Endodermal cell (in vitro differentiated cells): ENCODE results near the gene ZIM2. TPM values are rescaled to one million over a fixed set of nuclear protein-coding genes. Genes with fewer than 3 reads are reported as not detected.

Source experiments
- DNase-seq: peaks from one replicate; pipeline ENCODE4 v3.0.0-alpha.2; 2017
- H3K27ac ChIP-seq: 2 replicates; pipeline ENCODE4 v1.5.1; 2013; ENCODE audit warnings: mild to moderate bottlenecking, low read depth, low read length, moderate library complexity
- H3K27me3 ChIP-seq: 2 replicates; pipeline ENCODE4 v1.6.1; 2013; ENCODE audit warnings: mild to moderate bottlenecking, low read length, moderate library complexity; ENCODE audit not compliant: insufficient read depth, control insufficient read depth, poor library complexity, severe bottlenecking
- H3K36me3 ChIP-seq: 2 replicates; pipeline ENCODE4 v1.7.0; 2013; ENCODE audit warnings: mild to moderate bottlenecking, low read length, moderate library complexity; ENCODE audit not compliant: control insufficient read depth, insufficient read depth
- H3K4me1 ChIP-seq: one replicate; pipeline ENCODE4 v1.7.0; 2013; ENCODE audit warnings: low read length; ENCODE audit not compliant: control insufficient read depth, insufficient read depth
- H3K4me3 ChIP-seq: 2 replicates; pipeline ENCODE4 v1.5.1; 2013; ENCODE audit warnings: mild to moderate bottlenecking, low read length, moderate library complexity
- H3K9ac ChIP-seq: 2 replicates; pipeline ENCODE4 v1.6.1; 2013; ENCODE audit warnings: mild to moderate bottlenecking, low read length, moderate library complexity; ENCODE audit not compliant: poor library complexity, severe bottlenecking; ENCODE audit errors: extremely low read depth
- H3K9me3 ChIP-seq: 2 replicates; pipeline ENCODE4 v1.6.1; 2013; ENCODE audit warnings: mild to moderate bottlenecking, low read length, moderate library complexity; ENCODE audit not compliant: control insufficient read depth
- H3K27ac Mint-ChIP-seq: 2 replicates; pipeline ENCODE4 v1.8.0; 2020; ENCODE audit warnings: mixed read lengths
- H3K27me3 Mint-ChIP-seq: 2 replicates; pipeline ENCODE4 v1.8.0; 2021; ENCODE audit warnings: mild to moderate bottlenecking, mixed read lengths; ENCODE audit not compliant: insufficient read depth
- H3K36me3 Mint-ChIP-seq: 2 replicates; pipeline ENCODE4 v1.8.0; 2020; ENCODE audit warnings: low read depth, mixed read lengths
- H3K4me1 Mint-ChIP-seq: 2 replicates; pipeline ENCODE4 v1.8.0; 2020; ENCODE audit warnings: mixed read lengths
- H3K4me3 Mint-ChIP-seq: 2 replicates; pipeline ENCODE4 v1.8.0; 2020; ENCODE audit warnings: mild to moderate bottlenecking, moderate library complexity, mixed read lengths
- H3K9me3 Mint-ChIP-seq: 2 replicates; pipeline ENCODE4 v1.8.0; 2020; ENCODE audit warnings: mild to moderate bottlenecking, mixed read lengths
- CTCF ChIP-seq: fragments of 200-600 bp; sonication (generic); conservative IDR thresholded peaks from 2 replicates; pipeline ENCODE4 v1.5.0; 2021; ENCODE audit warnings: antibody characterized with exemption, mild to moderate bottlenecking
- WGBS, 2 experiments: methylation state at CpG; one replicate each; pipeline versions ENCODE4 v1.1.5 to v1.1.7; 2013; ENCODE audit warnings: missing lambda C conversion rate in 2 of 2, mixed read lengths in 1 of 2; ENCODE audit not compliant: insufficient coverage in 1 of 2, insufficient read length in 1 of 2; 5-methylcytosine and 5-hydroxymethylcytosine counted together
- total RNA-seq, 2 donors: library from RNA; stranded (reverse); fragmentation: NEBNext Ultra II Directional in 1 of 2; extraction: Animal tissue kit (Norgen Biotek cat#: 25700) in 1 of 2; gene quantifications; 2 replicates in 1 of 2; 3 replicates in 1 of 2; pipeline ENCODE4 v1.2.1, GENCODE V29; 2021

ZIM2 gene
- total RNA-seq, 2 donors from 2014 or later = not detected

- H3K9me3 ChIP-seq = peaks cover 88% of the 10 kb centered on the region
Measured at GRCh38 chr19:56837492-56838023, 3.0 kb downstream of the ZIM2 start.

GRCh38 chr19:56837004-56837403 lies 3.5 kb downstream of the ZIM2 start:
- peaks cover 78% of the 10 kb centered on the region for H3K9me3 Mint-ChIP-seq
- no peak for DNase-seq
- peaks cover 1% of the 10 kb centered on the region for H3K27me3 Mint-ChIP-seq
- no peaks in the 10 kb centered on the region for H3K4me1 ChIP-seq
- no peak overlapping the region for H3K9ac ChIP-seq
- H3K36me3 ChIP-seq = no peaks in the 10 kb centered on the region
- H3K36me3 Mint-ChIP-seq = peaks cover 5% of the 10 kb centered on the region
- H3K27me3 ChIP-seq = no peaks in the 10 kb centered on the region
- no peak overlapping the region for H3K4me3 Mint-ChIP-seq
- H3K27ac Mint-ChIP-seq = no peak overlapping the region
- H3K27ac ChIP-seq = no peak overlapping the region
- no peak overlapping the region for H3K4me3 ChIP-seq
- H3K4me1 Mint-ChIP-seq = no peaks in the 10 kb centered on the region
- TF ChIP-seq CTCF = no peak
- WGBS, 2 experiments = 78 to 83% methylated on average over 4 to 6 of the region's 6 CpGs
- H3K9me3 ChIP-seq = peaks cover 88% of the 10 kb centered on the region

More at GRCh38 chr19:56837492-56838023, 3.0 kb downstream of the ZIM2 start:
- H3K9me3 Mint-ChIP-seq = peaks cover 72% of the 10 kb centered on the region
- peaks cover 5% of the 10 kb centered on the region for H3K36me3 Mint-ChIP-seq
- no peaks in the 10 kb centered on the region for H3K36me3 ChIP-seq
- no peak overlapping the region for H3K27ac Mint-ChIP-seq
- no peak for DNase-seq
- no peak for TF ChIP-seq CTCF
- no peak overlapping the region for H3K4me3 ChIP-seq
- H3K27me3 ChIP-seq = no peaks in the 10 kb centered on the region
- no peak overlapping the region for H3K27ac ChIP-seq
- no peak overlapping the region for H3K9ac ChIP-seq
- H3K4me3 Mint-ChIP-seq = no peak overlapping the region
- WGBS, 2 experiments = 86 to 90% methylated on average over 17 to 25 of the region's 25 CpGs
- no peaks in the 10 kb centered on the region for H3K4me1 Mint-ChIP-seq
- H3K27me3 Mint-ChIP-seq = peaks cover 1% of the 10 kb centered on the region
- H3K4me1 ChIP-seq = no peaks in the 10 kb centered on the region

GRCh38 chr19:56836059-56836458 lies 4.5 kb downstream of the ZIM2 start:
- WGBS, 2 experiments = 66 to 74% methylated on average over 6 to 9 of the region's 9 CpGs
- no peaks in the 10 kb centered on the region for H3K4me1 ChIP-seq
- Mint-ChIP-seq H3K4me1 (no peaks in the 10 kb centered on the region), H3K27me3 (peaks cover 1% of the 10 kb centered on the region), H3K27ac (no peak overlapping the region), H3K36me3 (peaks cover 5% of the 10 kb centered on the region), H3K9me3 (peaks cover 82% of the 10 kb centered on the region), H3K4me3 (no peak overlapping the region)
- H3K27ac ChIP-seq = no peak overlapping the region
- TF ChIP-seq CTCF = no peak
- no peaks in the 10 kb centered on the region for H3K27me3 ChIP-seq
- no peaks in the 10 kb centered on the region for H3K36me3 ChIP-seq
- no peak overlapping the region for H3K4me3 ChIP-seq
- peaks cover 85% of the 10 kb centered on the region for H3K9me3 ChIP-seq
- no peak overlapping the region for H3K9ac ChIP-seq
- no peak for DNase-seq
